ENCODE measurements around the gene PCDH19.

- TF ChIP-seq CTCF (IDR thresholded peaks at IDR 0.05; ENCODE audit: insufficient read depth, low read length, poor library complexity, severe bottlenecking) (no peak), EZH2phosphoT487 (conservative IDR thresholded peaks at IDR 0.05; ENCODE audit: low read length) (no peak)
Measured at GRCh38 chrX:100299559-100299958, 110.5 kb downstream of the PCDH19 start.
